HG03442 (cell line): ENCODE measurements around the gene GIGYF1.
"Not testable (repeated sequence)": the region's sequence is repeated elsewhere in the genome, so short reads cannot be mapped to it uniquely, and the experiment has no call there.

Experiments used
- ATAC-seq: cut with Tn5 transposase; IDR thresholded peaks from one replicate; pipeline ENCODE4 v1.9.1; 2021; ENCODE audit warnings: mild to moderate bottlenecking, moderate library complexity; ENCODE audit not compliant: unreplicated experiment

GIGYF1 gene

GRCh38 chr7:100711369-100711768, 17.3 kb upstream of the GIGYF1 start:
- ATAC-seq, result no peak

GRCh38 chr7:100710452-100710851, 16.4 kb upstream of the GIGYF1 start:
- ATAC-seq, result no peak

- ATAC-seq, result no peak
These were observed 14.3 kb upstream of the GIGYF1 start for GRCh38 chr7:100708395-100708794.

- no peak for ATAC-seq
These were observed 12.7 kb upstream of the GIGYF1 start for GRCh38 chr7:100706672-100707311.

GRCh38 chr7:100705753-100706671, 12.0 kb upstream of the GIGYF1 start, which contains the start of gene POP7:
Gene POP7, plus strand, starts transcription at chr7:100706121. Its CDS starts 710 bp downstream, at chr7:100706831.
- ATAC-seq, result peak; percentile 87

- peak; percentile 48 for ATAC-seq
These were observed 11.3 kb upstream of the GIGYF1 start for GRCh38 chr7:100705320-100705752.

GRCh38 chr7:100701089-100701488, 7.0 kb upstream of the GIGYF1 start:
- not testable (repeated sequence) for ATAC-seq

GRCh38 chr7:100699018-100699417, 5.0 kb upstream of the GIGYF1 start:
- ATAC-seq, result no peak

GRCh38 chr7:100696123-100696521, 2.1 kb upstream of the GIGYF1 start:
- ATAC-seq, result no peak

- peak; percentile 39 for ATAC-seq
These were observed 545 bp downstream of the GIGYF1 start for GRCh38 chr7:100693312-100694097.

- ATAC-seq, result no peak
These were observed 1.5 kb downstream of the GIGYF1 start for GRCh38 chr7:100692578-100692961.

- no peak for ATAC-seq
These were observed 2.1 kb downstream of the GIGYF1 start for GRCh38 chr7:100691676-100692577.

- no peak for ATAC-seq
These were observed 4.6 kb downstream of the GIGYF1 start for GRCh38 chr7:100689230-100690135.

GRCh38 chr7:100688326-100688860, 5.7 kb downstream of the GIGYF1 start:
- no peak for ATAC-seq

GRCh38 chr7:100687751-100688300, 6.2 kb downstream of the GIGYF1 start:
- no peak for ATAC-seq

- no peak for ATAC-seq
These were observed 6.8 kb downstream of the GIGYF1 start for GRCh38 chr7:100687261-100687660.

GRCh38 chr7:100686822-100687211, 7.2 kb downstream of the GIGYF1 start:
- ATAC-seq, result no peak

- ATAC-seq, result no peak
These were observed 7.7 kb downstream of the GIGYF1 start for GRCh38 chr7:100686201-100686821.
